NB4 (cell line): ENCODE results near the gene LYRM4.

Experiments used
- DNase-seq: peaks from one replicate; pipeline ENCODE4 v3.0.0; 2010; ENCODE audit warnings: low read depth
- H3K4me3 ChIP-seq: one replicate; pipeline ENCODE4 v1.5.1; 2011; ENCODE audit warnings: mild to moderate bottlenecking, low read depth, low read length, moderate library complexity
- MAX ChIP-seq: IDR thresholded peaks from 2 replicates; pipeline ENCODE4 v1.6.1; 2011; ENCODE audit warnings: low read depth, low read length
- MYC ChIP-seq: IDR thresholded peaks from 2 replicates; pipeline ENCODE4 v1.6.1; 2011; ENCODE audit warnings: low read depth, low read length
- POLR2A ChIP-seq: IDR thresholded peaks from 2 replicates; pipeline ENCODE4 v1.6.1; 2011; ENCODE audit warnings: mild to moderate bottlenecking; ENCODE audit not compliant: insufficient read length; ENCODE audit errors: extremely low read depth
- TF ChIP-seq, protein P1 (sequence below): IDR thresholded peaks from one replicate; pipeline ENCODE4 v1.5.1; 2012; ENCODE audit warnings: low read depth, low read length

Gene LYRM4

DNA sequence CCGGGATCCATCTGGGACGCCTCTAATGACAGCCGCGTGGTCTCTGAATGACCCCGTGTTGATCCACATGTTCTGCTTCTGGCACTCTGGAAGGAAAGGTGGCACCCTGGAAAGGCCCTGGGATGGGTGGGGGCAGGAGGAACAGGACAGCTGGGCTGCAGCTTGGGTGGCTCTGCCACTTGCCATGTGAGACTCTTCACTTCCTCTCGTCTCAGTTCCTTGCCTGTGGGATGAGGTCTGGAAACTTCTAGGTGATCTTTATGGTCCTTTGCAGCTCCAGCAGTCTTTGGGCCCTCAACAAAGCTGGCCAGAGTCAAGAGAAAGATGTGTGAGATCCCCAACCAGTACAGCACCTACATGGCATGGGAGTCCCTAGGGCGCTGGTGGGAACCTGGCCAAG, 149.1 kb downstream of the LYRM4 start:
- DNase-seq: no peak
- TF ChIP-seq MAX (no peak), POLR2A (no peak), MYC (no peak)
- TF ChIP-seq, protein P1, sequence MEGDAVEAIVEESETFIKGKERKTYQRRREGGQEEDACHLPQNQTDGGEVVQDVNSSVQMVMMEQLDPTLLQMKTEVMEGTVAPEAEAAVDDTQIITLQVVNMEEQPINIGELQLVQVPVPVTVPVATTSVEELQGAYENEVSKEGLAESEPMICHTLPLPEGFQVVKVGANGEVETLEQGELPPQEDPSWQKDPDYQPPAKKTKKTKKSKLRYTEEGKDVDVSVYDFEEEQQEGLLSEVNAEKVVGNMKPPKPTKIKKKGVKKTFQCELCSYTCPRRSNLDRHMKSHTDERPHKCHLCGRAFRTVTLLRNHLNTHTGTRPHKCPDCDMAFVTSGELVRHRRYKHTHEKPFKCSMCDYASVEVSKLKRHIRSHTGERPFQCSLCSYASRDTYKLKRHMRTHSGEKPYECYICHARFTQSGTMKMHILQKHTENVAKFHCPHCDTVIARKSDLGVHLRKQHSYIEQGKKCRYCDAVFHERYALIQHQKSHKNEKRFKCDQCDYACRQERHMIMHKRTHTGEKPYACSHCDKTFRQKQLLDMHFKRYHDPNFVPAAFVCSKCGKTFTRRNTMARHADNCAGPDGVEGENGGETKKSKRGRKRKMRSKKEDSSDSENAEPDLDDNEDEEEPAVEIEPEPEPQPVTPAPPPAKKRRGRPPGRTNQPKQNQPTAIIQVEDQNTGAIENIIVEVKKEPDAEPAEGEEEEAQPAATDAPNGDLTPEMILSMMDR: no peak
- H3K4me3 ChIP-seq: no peak overlapping the region

DNA sequence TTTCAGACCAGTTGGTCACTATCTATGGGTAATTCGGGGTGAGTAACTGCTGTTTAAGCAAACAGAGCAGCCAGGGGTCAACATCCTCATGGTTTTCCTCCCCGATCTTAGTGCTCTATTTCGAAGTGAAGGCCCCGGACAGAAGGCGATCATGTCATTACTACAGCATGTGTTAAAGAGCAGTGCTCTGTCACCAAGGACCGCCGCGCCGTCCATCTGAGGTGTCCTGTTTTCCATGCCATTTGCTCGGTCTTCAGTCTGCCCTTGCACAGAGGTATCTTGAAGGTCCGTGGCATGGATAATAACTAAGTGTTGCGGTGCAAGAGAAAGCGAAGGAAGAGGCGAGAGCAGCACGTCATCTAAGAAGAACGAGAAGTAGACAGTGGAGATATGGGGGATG, 150.5 kb downstream of the LYRM4 start:
- DNase-seq: no peak
- TF ChIP-seq MAX: no peak
- TF ChIP-seq, protein P1: no peak
- TF ChIP-seq POLR2A: no peak
- TF ChIP-seq MYC: no peak
- H3K4me3 ChIP-seq: no peak overlapping the region

GRCh38 chr6:5109436-5109835, 151.3 kb downstream of the LYRM4 start:
- no peak for DNase-seq
- H3K4me3 ChIP-seq: no peak overlapping the region
- TF ChIP-seq POLR2A (no peak), MAX (no peak), MYC (no peak)
- TF ChIP-seq, protein P1: no peak

- TF ChIP-seq MAX (no peak), POLR2A (no peak), MYC (no peak)
- TF ChIP-seq, protein P1: no peak
- H3K4me3 ChIP-seq: no peak overlapping the region
- no peak for DNase-seq
These were observed 152.1 kb downstream of the LYRM4 start for GRCh38 chr6:5108536-5109150.

DNA sequence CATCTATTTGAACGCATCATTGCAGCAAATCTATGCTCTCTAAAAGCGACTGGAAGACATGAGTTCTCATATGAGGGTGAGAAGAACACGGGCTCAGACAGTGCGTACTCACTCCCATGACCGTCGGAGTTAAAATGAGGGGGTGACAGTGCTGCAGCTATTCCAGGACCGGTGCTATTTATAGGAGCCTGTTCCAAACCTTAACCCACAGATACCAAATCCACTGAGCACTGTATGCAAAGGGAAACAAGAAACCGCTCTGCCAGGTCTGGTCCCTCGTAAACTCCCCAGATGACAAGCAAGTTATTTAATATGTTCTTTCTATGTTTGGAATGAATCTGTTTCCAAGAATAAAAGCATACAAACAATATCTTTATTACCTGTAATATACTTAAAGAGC, 152.7 kb downstream of the LYRM4 start:
- TF ChIP-seq POLR2A (no peak), MAX (no peak), MYC (no peak)
- TF ChIP-seq, protein P1: no peak
- no peak overlapping the region for H3K4me3 ChIP-seq
- DNase-seq: no peak
